GM18511 (cell line): ENCODE data around the gene DTX2.
"Not testable (repeated sequence)": the region's sequence is repeated elsewhere in the genome, so short reads cannot be mapped to it uniquely, and the experiment has no call there.

Source experiments
- ATAC-seq: cut with Tn5 transposase; IDR thresholded peaks from one replicate; pipeline ENCODE4 v1.9.1; 2021; ENCODE audit warnings: mild to moderate bottlenecking, moderate library complexity; ENCODE audit not compliant: unreplicated experiment

Gene DTX2

GRCh38 chr7:76511200-76511910, 49.8 kb downstream of the DTX2 start:
- ATAC-seq: not testable (repeated sequence)

DNA sequence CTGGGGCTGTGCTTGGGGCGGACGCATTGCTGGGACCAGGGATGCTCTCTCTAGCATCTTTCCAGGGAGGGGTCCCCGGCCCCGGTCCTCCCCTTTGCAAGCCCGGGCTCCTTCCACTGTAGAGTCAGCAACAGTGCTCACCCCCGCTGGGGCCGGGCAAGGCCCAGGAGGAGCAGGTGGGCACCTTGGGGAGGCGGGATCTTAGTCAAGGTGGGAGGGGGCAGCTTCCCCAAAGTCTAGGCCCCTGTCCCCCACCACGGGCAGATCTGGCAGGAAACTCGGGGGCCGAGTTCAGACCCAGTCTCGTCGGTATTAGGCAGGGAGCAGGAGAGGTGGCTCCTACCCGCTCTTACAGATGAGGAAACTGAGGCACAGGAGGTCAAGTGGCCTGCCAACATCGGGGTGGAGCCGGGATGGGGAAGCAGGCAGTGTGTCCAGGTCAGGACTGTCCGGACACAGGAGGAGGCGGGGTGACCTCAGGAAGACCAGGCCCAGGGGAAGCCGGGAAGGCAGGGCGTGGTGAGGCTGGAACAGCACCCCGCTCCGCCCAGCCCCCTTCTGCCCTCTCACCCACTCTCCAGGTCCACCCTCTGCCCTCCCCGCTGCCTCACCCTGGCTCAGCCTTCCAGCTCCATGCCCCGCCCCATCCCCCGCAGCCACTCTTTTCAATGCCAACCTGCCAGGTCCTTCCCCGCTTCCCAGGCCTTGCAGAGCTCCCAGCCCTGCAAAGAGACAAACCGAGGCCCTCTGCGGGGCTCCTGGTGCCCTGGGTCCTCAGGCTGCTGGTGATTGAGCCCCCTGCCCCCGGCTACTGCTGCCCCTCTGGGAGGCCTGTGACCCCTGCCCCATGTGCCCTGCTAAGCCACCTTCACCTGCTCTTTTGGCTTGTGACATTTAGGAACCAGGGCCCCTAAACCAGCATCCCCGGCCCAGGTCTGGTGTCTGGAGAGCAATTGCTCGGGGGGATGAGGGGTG, 50.7 kb downstream of the DTX2 start:
- ATAC-seq: not testable (repeated sequence)

- ATAC-seq: no peak
Observed at GRCh38 chr7:76512941-76513816, 51.7 kb downstream of the DTX2 start.

- no peak for ATAC-seq
Observed at GRCh38 chr7:76513817-76514799, 52.6 kb downstream of the DTX2 start.

DNA sequence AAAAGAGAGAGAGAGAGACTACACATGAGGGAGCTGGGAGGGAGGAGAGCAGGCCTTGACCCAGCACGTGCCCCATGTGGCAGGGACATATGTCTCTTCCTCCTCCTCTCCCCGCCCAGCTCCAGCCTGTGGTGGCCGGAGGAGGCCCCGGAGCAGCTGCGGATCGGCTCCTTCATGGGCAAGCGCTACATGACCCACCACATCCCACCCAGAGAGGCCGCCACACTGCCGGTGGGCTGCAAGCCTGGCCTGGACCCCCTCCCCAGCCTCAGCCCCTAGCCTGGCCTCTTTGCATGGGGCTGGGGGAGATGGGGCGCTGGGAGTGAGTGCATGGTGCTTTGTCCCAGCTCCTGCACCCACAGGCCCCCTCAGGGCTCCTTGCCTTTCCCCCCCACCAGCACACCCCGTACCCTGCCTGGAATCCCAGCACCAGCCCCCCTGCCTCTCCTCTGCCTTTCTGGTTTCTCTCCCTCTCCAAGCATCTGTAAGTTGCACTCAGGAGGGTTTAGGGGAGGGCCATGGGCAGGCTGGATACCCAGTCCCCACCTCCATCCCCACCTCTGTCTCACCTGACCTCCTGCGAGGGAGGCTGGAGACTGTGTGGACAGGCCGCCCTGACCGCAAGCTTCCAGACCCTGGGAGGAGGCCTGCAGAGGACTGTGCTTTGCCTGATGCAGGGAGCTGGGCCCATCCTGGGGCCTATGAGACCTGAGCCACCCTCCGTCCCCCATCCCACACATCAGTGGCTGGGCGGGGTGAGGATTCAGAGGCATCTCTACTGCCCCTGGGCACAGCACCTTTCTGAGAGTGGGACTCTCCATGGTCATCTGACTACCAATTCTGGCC, 53.6 kb downstream of the DTX2 start:
- ATAC-seq: no peak

DNA sequence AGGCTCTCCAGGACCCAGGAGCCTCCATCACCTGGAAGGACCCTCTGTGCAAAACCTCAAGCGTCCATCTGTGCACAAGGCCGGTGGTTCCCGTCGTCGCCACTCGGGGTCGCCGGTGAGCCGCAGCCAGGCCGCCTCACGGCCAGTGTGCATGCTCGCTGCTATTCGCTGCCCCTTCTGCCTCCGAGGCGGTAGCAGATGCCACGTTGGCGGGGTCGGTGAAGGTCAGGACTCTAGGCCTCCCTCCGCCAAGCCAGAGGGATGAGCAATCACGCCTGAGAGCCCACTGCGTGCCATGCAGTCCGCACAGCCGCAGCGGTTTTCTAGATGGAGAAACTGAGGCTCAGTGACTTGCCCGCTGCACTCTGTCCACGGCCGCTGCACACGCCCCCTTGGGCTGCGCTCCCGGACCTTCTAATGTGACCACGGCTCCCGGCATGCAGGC, 54.5 kb downstream of the DTX2 start:
- ATAC-seq: no peak

- not testable (repeated sequence) for ATAC-seq
Observed at GRCh38 chr7:76516932-76517331, 55.4 kb downstream of the DTX2 start.

DNA sequence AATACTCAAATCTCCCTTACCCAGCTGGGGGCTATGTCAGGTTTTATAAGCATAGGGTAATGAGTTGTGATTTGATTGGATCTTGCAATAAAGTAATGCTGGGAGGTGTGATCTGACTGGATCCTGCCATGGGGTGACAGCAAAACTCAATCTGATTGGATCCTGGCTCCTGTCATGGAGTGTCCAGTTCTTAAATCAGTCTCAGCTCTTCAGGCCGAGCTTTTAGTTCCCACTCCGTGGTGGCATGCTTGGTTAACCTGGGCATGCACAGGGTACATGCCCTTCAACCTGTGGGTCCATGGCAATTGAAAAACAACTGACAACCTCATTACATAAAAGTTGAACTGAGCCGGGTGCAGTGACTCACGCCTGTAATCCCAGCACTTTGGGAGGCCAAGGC, 64.7 kb downstream of the DTX2 start:
- not testable (repeated sequence) for ATAC-seq

DNA sequence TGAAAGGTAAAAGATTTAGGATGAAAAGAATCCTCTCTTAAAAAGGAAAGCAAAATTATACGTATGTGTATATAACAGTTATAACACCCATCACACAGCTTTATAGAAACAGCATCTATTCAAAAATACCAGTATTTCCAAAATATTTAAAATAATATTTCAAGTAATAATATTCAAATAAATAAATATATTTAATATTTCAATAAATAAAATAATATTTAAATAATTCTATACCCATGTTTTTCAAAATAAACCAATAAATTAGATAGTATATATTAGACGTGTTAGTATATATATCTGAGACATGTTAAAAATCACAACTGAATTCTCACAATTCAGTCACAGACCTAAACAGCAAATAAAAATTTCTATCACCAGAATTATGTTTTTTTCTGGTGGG, 70.1 kb downstream of the DTX2 start:
- ATAC-seq: not testable (repeated sequence)

GRCh38 chr7:76543197-76543596, 81.7 kb downstream of the DTX2 start, which contains the start of gene SPDYE16:
Gene SPDYE16 (minus strand): TSS chr7:76543297. CDS start chr7:76541459, 1,838 bp downstream.
- not testable (repeated sequence) for ATAC-seq

GRCh38 chr7:76549025-76549854, 87.7 kb downstream of the DTX2 start:
- ATAC-seq: peak; percentile 99

- ATAC-seq: not testable (repeated sequence)
Observed at GRCh38 chr7:76549855-76550248, 88.3 kb downstream of the DTX2 start.

GRCh38 chr7:76551992-76552391, 90.5 kb downstream of the DTX2 start:
- not testable (repeated sequence) for ATAC-seq
